HG03280 (cell line): Measurements from ENCODE around the gene ARPP19.
"Not testable (repeated sequence)": the region's sequence is repeated elsewhere in the genome, so short reads cannot be mapped to it uniquely, and the experiment has no call there.

Source experiments
- ATAC-seq: cut with Tn5 transposase; IDR thresholded peaks from one replicate; pipeline ENCODE4 v1.9.1; 2021; ENCODE audit warnings: mild to moderate bottlenecking, moderate library complexity; ENCODE audit not compliant: unreplicated experiment

ARPP19 gene

DNA sequence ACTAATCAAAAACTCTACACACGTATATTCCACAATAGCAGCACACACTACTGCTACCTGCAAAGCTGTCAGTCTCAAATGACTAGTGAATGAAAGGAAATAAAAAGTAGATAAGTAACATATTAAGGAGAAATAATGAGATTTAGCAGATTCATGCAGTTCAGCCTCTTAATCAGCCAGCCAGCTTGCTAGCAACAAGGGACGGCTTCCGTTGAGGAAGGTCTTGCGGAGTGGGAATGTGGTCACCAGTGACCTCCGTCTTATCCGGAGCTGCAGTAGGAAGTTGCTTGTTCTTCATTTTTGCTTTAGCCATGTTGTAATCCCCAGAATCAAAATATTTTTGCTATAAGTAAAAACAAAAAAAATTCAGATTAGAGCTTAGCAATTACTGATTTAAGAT, 17.1 kb downstream of the ARPP19 start:
- ATAC-seq = no peak

DNA sequence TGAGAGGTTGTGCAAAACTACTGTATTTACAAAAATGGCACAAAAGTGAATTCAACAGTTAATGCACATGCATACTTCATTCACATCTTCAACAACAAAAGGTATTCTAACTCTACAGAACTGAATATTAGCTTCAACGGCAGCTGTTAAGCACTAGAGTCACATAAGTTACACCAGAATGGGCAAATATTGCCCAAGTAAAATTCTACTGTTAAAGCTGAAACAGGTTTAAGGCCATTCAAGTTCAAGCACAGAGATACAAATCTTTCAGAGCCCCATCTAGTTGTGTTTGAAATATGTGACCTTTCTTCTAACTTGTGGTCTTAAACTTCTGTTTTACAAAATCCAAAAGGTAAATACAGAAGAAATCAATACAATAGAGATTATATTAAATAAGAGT, 17.6 kb downstream of the ARPP19 start:
- not testable (repeated sequence) for ATAC-seq

DNA sequence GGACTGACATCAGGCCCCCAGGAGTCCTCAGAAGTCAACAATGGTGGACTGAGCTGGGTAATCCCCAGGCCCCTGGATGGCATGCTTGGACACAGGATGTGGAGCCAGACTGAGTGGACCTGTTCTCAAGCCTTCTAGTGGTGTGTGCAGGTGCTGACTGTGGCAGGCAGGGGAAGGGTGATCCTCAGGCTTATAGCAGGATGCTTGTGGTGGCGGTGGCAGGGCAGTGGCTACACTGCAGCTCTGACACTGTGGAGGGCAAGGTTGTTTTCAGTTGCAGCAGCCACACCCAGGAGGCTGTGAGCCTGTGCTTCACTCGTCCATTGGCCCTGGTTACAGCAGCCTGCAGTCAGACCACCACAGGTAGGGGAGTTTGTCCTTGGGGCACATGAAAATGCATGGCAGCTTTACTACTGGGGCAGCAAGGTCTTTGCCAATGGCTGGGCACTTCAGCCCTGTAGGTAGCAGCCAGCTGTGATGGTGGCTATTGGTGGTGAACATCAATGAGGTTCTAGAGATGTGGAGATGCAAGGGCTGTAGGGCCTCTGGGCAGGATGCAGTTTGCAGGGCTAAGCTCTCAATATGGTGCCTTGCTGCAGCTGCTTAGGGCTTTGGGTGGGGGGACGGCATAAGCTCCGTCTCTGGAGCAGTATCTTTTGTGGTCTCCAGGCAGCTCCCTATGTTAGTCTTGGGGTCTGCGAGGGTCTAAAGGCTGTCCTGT, 22.6 kb downstream of the ARPP19 start:
- no peak for ATAC-seq

DNA sequence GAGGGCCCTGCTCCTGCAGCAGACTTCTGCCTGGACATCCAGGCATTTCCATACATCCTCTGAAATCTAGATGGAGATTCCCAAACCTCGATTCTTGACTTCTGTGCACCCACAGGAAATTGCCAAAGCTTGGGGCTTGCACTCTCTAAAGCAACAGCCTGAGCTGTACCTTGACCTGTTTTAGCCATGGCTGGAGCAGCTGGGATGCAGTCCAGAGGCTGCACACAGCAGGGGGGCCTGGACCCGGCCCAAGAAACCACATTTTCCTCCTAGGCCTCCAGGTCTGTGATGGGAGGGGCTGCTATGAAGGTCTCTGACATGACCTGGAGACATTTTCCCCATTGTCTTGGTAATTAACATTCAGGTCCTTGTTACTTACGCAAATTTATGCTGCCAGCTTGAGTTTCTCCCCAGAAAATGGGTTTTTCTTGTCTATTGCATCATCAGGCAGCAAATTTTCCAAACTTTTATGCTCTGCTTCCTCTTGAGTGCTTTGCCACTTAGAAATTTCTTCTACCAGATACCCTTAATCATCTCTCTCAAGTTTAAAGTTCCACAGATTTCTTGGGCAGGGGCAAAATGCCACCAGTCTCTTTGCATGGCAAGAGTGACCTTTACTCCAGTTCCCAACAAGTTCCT, 28.3 kb downstream of the ARPP19 start:
- ATAC-seq = no peak

DNA sequence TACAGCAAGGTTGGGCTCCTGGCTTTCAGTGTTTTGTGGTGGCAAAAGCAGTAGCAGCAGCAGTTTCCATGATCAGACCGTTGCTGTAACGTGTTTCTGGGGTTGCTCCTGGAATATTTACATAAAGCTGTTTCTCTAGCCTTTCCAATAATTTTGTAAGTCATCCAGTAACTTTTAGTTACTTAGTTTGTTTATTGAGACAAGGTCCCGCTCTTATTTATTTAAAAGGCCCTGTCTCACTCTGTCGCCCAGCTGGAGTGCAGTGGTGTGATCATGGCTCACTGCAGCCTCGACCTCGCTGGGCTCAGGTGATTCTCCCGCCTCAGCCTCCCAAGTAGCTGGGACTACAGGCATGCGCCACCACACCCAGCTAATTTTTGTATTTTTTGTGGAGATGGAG, 31.4 kb downstream of the ARPP19 start:
- ATAC-seq = no peak

DNA sequence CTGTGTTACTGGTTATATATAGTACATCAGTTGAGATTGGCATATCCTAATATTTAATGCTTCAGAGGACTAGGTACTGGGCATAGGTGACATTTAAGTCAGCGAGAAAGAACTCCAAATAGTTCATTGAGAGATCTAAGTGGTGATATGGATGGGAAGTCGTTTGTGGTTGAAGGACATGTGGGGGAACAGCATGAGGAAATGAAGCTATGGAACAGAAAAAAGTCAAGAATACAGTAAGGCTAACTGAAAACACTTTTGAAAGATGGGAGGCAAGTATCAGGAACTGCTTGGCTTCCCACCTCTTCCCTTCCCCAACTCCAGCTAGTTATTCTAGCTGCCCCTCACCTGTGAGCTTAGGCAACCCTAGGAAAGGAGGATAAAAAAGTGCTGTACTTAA, 36.4 kb downstream of the ARPP19 start:
- no peak for ATAC-seq

DNA sequence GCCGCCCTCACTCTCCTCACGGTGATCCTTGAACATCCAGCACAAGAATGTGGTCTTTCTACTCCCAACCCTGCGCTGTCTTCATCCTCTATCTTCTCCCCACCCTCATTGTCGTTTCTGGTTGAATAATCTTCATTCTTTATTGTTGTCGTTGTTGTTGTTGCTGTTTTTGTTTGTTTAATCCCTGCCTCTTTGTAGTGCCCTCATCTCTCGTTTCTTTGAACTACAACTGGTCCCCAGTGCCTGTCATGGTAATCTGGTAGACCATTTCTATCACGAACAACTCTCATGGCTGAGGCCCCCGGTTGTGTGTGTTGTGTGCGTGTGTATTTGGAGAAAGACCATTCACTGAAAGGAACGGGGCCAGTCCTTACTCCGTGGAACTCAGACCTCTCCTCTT, 38.9 kb downstream of the ARPP19 start:
- ATAC-seq = no peak

DNA sequence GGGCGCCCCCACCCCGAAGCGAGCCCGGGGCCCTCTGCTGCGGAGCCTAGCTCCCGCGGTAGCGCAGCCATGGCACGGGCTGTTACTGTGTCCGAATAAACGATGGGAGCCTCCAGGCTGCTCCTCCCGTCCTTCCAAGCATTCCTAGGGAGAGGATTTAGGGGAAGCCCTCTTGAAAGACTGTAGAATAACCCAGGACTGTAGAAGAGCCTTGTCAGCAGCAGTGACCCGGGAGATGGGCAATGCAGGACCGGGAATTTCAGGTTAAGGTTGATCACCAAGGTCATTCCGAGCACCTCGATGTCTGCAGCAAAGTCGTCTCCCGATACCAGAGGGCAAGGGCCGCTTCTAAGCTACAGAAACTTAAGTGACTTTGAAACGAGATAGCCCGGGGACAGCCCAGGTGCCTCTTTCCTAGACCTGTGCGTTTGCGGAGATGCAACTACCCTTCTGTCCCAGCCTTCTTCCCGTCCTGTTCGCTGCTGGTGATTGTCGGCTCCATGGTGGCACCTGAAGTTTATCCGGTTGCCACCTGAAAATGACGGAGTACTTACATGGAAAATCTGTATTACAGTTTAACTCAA, 39.4 kb downstream of the ARPP19 start:
- no peak for ATAC-seq

DNA sequence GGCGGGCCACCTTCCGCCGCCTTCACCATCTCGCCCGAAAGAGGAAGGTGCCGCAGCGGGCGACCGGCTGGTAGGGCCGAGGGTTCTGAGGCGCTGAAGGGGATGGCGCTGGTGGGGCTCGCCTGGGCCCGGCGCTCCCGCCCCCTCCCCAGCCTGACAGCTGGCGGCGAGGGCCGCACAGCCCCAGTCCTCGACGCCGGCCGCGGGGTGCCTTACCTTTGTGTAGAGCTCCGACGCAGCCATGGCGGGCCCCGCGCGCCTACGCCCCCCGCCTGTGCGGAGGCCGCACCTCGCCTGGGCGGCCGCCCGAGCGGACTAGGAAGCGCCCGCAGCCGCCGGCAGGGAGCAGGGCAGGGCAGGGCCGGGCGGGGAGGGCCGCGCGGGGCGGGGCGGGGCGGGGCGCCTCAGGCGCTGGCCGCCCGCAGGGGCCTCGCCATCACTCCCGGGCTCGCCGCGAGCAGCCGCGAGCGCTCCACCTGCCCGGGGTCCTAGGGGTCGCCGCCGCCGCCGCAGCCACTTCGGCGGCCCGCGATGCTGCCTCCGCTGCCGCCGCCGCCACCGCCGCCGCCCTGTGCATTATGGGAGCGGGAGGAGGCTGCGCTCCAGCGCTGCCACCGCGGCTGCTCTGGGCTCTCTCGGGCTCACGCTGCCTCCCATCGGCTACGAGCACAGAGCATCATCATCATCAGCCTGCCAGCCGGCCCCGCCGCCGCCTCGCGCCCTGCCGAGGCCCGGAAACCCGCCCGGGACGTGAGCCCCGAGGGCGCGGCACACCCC, 40.1 kb downstream of the ARPP19 start, which contains the start of gene MYO5A:
TSS of gene MYO5A (minus strand) at position 317 of the 777 bp plus-strand sequence. CDS start at position 243, 74 bp downstream.
- peak; percentile 85 for ATAC-seq

DNA sequence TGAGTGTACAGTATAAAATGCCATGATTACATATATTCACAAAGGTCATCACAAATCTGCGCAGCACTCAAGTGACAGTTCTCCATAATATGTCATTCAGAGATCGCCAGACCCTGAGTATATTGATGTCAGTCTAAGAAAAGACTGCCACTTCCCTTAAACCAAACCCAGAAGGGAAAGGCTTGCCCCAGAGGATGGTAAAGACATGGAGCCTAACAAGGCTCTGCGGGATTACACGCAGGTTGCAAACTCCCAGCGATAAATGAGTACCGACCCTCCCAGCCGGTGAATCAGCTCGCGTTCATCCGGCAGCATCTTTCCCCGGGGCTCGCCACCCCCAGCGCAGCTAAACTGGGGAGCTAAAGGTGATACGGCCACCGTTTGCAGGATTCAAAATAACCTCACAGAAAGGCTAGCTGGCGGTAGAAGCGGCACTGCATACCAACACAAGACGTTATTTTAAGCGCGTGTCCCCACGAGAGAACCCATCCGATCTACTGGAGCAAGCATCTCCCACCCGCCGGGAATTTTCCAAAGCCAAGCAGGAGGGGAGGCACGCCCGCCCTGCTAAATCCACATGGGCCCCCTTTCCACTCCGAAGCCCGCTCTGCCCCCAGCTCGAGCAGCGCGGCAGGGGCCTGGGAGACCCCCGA, 40.8 kb downstream of the ARPP19 start:
- peak; percentile 4 for ATAC-seq

DNA sequence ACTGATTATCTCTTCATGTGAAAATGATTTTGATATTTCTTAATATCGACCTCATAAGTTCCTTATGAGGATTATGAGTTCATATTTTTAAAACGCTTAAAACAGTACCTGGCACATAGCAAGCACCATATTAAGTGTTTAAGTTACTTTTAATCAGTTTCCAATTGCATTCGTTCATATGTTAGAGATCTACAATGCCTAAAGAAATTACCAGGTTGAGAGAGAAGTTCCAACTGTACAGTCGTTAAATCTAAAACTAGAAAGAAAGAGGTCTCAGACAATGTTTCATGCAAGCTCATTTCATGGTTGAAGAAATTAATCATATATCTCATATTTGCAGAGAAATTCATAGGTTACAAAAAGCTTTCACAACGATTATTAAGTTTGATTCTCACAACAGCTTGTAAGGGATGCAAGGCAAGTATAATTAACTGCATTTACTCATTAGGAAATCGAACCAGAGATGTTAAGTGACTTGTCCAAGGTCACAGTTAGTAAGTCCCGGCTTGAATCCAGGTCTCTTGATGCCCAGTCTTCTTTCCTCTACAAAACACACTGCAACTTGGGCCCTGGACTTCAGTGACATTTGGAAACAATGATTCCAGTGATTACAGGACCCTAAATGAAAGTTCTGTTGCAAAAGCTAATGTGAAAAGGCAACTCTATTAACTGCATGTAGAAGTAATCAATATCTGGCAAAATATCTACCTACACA, 41.5 kb downstream of the ARPP19 start:
- ATAC-seq = no peak

DNA sequence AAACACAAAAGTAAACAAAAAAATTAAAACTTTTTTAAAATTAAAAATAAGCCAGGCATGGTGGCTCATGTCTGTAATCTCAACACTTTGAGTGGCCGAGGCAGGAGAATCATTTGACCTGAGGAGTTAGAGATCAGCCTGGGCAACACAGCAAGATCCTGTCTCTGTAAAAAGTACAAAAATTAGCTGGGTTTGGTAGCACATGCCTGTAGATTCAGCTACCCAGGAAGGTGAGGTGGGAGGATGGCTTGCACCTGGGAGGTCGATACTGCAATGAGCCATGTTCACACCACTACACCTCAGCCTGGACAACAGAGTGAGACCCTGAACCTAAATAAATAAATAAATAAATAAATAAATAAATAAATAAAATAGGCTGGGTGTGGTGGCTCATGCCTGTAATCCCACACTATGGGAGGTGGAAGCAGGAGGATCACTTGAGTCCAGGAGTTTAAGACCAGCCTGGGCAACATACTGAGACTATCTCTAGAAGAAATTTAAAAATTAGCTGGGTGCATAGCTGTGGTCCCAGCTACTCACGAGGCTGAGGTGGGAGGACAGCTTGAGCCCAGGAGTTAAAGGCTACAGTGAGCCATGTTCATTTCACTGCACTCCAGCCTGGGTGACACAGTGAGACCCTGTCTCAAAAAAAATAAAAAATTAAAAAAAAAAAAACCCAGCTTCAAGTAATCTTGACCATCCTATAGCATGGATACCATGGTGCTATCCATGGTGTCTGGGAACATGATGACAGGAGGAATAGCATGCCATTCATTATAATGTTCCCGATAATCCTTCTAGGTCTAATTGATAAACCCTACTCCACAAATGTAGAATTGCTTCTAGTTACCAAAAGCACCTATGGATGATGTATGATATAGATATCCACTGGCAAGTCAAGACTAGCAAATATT, 44.4 kb downstream of the ARPP19 start:
- ATAC-seq = no peak

DNA sequence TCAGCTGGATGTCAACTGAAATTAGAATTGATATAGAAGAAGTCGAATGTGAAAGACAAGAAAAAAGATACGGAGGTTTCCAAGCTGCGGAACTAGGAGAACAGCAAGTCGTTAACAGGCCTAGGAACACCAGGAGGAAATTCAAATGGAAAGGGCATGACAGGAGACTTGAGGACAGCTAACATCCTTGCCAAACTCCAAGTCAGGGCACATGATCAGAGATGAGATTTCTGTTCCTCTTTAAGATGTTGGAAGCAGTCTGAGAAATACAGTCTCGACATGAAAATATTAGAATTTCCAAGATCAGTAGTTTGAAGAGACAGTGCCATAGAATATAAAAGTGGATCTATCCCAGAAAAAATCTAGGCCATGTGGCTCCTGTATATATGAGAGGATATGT, 45.2 kb downstream of the ARPP19 start:
- ATAC-seq = no peak

DNA sequence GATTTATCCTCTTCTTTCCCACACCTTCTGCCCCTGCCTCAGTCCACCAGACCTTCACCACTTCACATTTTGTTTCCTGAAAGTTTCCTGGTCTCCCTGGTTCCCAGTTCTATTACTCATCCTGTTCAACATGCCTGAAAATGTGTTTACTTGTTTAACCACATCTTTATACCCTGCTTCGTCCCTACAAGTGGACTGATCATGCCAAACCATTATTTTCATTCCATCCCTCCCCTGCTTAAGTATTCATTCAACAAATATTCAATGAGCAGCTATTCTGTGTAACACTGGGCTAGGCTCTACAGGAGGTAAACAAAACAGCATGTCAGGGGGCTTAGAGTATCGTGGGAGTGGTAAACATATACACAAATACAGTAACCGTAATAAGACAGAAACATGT, 45.6 kb downstream of the ARPP19 start:
- no peak for ATAC-seq

DNA sequence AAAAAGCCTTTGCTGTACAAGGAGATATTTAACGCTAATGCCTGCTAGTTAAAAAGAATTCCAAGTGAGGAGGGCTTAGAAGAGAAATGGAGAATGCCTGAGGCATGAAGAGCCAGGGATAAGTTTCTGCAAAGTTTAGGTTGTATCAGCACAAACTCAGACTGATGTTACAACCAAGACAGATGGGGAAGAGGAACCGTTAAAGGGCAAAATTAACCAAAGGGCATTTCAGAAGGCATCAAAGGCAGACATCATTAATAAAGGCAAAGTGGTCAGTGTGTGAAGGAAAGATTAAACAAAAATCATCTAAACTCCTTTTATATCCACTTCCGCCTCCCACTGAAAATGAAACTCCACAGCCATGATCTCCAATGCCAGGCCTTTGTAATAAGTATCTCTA, 47.1 kb downstream of the ARPP19 start:
- ATAC-seq = no peak

DNA sequence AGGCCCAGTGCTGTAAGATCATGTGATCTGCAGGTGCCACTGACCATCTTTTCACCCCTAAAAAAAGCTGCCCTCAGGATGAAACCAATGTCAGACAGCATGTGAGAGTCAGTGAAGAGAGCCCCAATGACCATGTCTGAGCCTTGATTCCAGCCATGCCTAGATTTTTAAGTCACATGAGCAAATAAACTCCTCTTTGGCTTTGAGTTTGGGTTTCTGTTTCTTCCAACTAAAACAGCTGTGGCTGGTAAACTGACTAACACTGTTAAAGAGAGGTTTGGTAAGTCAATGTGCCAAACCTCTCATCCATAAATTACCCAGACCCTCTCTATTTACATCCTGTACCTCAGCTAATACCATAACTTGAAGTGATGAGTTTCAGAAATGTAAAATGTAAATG, 48.4 kb downstream of the ARPP19 start:
- ATAC-seq = no peak

DNA sequence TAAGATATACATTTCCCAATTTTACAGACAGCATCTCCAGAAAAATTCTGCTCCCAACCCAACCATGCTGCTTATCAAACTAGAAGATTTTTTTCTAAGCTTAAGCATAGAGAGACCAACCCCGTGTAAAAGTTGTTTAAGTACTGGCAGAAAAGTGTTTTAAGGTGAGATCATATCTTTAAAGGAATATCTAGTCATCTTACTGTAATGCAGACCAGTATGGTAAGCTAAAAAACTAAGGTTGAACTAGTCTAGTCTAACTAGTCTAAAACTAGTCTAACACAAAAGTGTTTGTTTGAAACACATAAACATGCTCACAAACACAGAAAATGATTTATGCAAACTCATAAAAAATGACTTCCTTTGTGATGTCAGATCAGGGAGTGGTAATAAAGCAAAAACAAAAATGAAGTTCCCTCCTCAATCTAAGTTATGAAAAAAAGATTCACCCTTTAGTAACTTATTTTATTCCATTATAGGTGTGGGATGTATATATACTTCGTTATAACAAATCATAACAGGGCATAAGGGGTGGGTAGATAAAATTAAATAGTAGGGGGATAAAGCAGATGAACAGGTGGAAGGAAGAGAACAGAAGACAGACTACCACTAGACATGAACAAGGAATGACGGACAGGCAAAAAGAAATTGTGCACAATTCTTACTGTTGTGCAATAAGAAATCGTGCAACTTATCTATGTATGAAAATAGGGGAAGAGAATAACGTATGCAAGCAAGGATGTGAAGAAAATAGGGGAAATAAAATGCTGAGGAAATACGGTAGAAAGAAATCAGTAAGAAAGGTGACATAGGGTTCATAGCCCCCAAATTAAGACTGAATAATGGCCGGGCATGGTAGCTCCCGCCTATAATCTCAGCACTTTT, 50.1 kb downstream of the ARPP19 start:
- ATAC-seq = no peak

DNA sequence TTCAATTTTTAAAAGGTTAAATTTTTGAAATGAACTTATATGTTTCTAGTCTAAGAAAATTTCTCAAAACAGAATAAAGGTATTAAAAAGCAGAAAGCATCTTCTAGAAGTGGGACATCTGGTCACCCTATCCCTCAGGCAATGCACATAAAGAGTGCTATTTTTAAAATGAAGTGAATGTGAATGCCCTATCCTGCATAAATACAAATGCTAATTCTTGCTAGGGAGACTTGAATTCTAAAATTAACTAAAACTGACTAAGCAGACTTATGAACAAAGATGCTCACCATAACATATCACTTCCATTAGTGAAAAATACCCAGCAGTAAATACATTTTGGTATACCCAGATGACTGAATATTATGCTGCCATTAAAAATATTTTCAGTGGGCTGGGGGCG, 51.8 kb downstream of the ARPP19 start:
- ATAC-seq = no peak
